Measurements from ENCODE around the gene SLC9A8.
"Not testable (repeated sequence)": the region's sequence is repeated elsewhere in the genome, so short reads cannot be mapped to it uniquely, and the experiment has no call there.

The SLC9A8 gene, protein sequence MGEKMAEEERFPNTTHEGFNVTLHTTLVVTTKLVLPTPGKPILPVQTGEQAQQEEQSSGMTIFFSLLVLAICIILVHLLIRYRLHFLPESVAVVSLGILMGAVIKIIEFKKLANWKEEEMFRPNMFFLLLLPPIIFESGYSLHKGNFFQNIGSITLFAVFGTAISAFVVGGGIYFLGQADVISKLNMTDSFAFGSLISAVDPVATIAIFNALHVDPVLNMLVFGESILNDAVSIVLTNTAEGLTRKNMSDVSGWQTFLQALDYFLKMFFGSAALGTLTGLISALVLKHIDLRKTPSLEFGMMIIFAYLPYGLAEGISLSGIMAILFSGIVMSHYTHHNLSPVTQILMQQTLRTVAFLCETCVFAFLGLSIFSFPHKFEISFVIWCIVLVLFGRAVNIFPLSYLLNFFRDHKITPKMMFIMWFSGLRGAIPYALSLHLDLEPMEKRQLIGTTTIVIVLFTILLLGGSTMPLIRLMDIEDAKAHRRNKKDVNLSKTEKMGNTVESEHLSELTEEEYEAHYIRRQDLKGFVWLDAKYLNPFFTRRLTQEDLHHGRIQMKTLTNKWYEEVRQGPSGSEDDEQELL

DNA sequence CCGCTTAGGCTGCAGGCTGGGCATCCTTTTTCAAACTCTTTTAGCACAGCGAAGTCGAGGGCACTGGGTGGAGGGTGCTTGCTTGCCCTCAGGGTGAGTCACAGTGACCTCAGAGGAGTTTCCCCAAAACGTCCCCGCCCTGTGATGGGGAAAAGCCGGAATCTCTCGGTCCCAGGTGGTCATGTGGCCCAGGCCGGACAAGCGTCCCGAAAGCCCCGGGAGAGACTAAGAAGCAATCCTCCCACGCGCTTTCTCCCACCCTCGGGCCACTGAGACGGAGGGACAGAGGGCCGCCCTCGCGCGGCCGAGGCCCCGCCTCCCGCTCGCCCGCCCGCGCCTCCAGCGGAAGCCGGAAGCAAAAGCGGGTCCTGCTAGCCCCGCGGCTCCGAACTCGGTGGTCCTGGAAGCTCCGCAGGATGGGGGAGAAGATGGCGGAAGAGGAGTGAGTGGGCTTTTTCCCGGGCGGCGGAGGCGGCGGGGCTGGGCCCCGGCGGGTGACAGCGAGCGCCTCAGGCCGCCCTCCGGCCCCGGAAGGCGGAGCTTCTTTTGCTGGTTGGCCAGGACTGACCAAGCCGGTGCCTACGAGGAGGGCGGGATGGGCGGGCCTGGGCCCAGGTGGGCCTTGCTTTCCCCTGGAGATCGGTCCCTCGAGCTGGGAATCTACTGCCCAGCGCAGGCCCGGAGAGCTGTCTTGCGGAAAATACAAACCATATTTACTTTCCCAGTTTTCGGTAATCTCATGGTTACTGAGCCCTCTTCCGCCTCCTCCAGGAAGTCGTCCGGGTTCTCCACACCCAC, at the start of gene SLC9A8:
TSS of gene SLC9A8 (plus strand) at position 322 of the 798 bp plus-strand sequence. CDS start at position 417, 95 bp downstream.
- peak; percentile 74 to 76 for DNase-seq (ENCODE audit: low read depth in 1 of 2, low spot score in 1 of 2)

DNA sequence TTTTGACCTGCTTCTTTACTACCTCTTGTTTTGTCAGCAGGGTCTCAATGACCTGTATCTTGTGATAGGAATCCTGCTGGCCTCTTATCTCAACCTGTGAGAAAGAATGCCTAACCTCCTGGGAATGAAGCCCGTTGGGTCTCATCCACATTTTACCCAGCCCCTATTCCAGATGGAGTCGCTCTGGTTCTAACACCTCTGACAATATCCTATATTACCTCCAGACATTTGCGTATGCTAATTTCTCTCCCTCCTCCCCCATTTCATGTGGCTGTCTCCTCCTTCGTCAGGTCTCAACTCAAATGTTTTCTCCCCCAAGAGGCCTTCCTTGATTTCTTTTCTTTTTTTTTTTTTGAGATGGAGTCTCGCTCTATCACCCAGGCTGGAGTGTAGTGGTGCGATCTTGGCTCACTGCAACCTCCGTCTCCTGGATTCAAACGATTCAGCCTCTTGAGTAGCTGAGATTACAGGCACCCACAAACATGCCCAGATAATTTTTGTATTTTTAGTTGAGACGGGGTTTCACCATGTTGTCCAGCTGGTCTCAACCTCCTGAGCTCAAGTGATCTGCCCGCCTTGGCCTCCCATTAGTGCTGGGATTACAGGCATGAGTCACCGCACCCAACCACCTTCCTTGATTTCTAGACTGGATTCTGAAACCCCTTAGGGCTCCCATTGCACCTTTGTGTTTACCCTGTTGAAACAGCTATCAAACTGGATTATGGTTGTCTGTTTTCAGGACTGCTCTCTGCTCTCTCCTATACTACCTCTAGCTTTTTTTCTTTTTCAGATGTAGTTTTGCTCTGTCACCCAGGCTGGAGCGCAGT, 49.5 kb upstream of the SLC9A8 start:
- DNase-seq (ENCODE audit: low read depth in 1 of 2, low spot score in 1 of 2) = no peak

DNA sequence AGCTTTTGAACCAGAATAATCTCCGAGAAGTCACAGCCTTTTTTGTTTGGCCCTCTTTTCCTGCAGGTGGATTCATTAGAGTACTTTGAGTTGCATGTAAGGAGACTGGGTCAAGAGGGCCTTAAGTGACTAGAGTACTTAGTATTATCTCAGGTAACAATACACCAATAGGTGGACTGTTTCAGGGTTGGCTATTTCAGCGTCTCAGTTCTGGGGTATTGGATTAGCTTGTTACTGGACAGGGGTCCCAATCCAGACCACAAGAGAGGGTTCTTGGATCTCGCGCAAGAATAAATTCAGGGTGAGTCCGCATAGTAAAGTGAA, 47.3 kb upstream of the SLC9A8 start:
- no peak for DNase-seq (ENCODE audit: low read depth in 1 of 2, low spot score in 1 of 2)

DNA sequence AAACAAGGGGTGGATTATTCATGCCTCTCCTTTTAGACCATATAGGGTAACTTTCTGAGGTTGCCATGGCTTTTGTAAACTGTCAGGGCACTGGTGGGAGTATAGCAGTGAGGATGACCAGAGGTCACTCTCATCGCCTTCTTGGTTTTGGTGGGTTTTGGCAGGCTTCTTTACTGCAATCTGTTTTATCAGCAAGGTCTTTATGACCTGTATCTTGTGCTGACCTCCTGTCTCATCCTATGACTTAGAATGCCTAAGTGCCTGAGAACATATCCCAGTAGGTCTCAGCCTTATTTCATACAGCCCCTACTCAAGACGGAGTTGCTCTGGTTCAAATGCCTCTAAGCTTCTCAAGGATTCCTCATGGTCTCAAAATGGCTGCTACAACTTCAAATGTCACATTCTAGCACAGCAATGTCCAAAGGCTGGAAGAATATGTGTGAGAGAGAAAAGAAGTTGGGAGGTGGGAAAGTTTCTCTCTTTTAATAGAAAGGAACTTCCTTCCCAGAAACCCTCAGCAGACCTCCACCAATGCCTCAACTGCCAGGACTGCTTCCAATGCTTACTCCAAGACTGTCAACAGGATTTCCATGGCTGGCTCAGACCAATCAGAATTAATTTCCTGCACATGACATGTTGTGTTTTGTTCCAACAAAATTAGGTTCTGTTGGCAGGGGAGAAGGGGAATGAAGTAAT, 46.6 kb upstream of the SLC9A8 start:
- DNase-seq (ENCODE audit: low read depth in 1 of 2, low spot score in 1 of 2) = no peak

DNA sequence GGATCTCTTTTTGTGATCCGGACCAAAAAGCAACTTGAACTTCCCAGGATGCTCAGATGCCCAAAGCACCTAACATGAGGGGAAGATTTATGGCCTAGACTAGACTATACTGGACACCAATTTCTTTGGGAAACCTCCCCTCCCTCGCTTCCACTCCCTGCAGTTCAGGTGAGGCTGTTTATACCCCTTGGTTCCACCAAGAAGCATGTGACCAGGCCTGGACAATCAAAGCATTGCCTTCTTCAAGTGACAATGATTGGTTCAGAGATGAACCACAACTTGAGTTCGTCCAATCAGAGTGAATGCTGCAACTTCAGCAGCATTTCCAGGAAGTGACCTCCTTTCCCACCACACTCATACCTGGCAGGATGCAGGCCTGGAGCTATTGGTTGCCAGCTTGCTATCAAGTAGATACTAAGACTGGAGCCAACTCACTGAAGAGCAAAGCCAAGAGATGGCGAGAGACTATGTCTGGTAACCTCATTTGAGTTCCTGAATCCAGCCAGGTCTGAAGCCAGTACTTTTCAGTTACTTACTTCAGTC, 45.6 kb upstream of the SLC9A8 start:
- DNase-seq (ENCODE audit: low read depth in 1 of 2, low spot score in 1 of 2) = no peak

DNA sequence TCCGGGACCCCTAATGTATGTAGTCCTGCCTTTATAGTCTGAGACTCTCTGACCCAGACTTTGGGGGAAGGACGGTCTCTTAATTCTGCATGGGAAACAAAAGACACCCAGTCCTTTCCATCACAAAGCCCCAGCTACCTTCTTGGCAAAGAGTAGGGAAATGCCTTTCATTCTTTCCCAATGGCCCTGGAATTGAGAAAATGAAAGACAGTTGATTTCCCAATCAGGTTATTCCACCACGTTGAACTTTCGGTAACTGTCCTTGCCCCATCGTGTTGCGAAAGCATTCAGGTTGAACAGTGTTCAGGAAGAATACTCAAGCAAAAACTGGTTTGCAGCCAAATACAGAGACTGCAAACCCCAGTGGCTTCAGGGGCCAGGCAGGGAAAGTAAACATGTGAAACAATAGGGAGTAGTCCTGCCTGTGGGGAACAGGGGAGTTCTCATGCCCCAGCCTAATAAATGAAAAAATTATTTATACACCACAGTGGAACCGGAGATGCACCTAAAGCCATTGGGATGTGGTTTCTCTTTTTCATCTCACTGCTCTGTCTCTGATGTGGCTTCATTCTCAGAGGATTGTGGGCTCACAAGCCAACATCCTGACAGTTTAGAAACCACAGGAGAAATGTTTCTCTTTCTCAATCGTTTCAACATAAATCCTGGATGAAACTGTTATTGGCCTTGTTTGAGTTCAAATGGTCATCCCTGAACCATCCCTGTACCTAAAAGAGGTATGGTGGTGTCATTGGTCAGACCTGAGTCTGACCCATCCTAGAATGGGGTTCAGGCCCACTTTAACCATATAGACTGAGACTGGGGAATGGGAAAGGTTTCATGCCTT, 44.2 kb upstream of the SLC9A8 start:
- no peak for DNase-seq (ENCODE audit: low read depth in 1 of 2, low spot score in 1 of 2)

DNA sequence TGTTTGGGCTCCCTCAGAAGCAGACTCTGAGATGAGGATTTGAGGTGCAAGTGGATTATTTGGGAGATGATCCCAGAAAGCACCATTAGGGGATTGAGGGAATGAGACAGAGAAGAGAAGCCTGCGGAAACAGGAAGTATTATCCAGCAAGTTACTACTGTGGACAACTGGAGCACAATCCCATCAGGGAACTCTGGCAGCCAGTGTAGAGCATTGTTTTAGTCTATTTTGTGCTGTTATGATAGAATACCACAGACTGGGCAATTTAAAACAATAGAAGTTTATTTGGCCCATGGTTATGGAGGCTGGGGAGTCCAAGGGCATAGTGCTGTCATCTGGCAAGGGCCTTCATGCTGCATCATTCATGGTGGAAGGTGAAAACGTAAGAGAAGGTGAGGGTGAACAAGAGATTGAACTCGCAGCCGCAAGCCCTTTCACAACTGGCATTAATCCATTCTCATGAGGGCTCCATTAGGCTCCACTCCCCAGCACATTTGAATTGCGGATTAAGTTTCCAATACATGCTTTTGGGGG, 43.5 kb upstream of the SLC9A8 start:
- DNase-seq (ENCODE audit: low read depth in 1 of 2, low spot score in 1 of 2) = no peak

DNA sequence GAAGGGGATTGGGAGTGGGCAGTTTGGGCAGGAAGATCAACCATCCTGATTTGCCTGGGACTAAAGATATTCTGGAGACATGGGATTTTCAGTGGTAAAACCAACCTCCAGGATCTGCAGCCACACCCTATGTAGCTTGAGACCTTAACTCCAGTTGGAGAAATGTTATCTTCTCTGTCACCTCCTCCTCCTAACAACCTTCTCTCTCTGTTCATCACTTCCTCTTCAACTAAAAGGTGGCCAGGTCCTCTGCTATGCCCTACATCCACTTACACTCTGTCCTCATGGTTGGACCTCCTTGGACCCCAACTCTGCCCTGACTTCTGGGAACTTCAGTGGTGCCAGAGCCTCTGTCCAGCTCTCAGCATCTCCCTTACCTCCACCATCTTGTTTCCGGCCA, 42.0 kb upstream of the SLC9A8 start:
- DNase-seq (ENCODE audit: low read depth in 1 of 2, low spot score in 1 of 2) = no peak

DNA sequence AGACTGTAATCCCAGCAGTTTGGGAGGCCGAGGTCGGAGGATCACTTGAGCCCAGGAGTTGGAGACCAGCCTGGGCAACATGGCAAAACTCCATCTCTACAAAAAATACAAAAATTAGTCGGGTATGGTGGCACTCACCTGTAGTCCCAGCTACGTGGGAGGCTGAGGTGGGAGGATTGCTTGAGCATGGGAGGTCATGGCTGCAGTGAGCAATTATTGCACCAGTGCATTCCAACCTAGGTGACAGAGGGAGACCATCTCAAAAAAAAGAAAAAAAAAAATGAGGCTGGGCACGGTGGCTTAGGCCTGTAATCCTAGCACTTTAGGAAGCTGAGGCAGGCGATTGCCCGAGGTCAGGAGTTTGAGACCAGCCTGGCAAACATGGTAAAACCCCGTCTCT, 38.4 kb upstream of the SLC9A8 start:
- DNase-seq (ENCODE audit: low read depth in 1 of 2, low spot score in 1 of 2) = not testable (repeated sequence)

DNA sequence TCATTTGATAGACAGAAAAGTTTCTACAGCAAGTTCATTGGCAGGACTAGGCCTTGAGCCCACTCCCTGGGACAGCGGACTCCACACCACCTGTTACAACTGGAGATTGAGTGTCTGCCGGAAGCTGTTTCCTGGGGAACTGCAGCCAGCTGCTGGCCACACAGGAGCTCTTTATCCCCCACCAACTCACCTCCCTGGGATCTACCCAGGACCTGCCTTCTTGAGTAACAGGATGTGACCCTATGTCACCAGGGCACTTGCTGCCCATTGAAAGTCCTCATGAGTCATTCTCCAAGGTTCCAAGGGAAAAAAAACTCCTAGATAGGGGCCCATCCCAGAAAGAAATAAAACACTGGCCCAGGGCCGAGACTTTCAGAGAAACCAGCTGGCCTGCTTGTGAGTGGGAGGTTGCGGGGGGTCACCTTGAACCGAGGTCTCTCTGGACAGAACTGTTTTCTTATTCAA, 37.4 kb upstream of the SLC9A8 start:
- no peak for DNase-seq (ENCODE audit: low read depth in 1 of 2, low spot score in 1 of 2)

DNA sequence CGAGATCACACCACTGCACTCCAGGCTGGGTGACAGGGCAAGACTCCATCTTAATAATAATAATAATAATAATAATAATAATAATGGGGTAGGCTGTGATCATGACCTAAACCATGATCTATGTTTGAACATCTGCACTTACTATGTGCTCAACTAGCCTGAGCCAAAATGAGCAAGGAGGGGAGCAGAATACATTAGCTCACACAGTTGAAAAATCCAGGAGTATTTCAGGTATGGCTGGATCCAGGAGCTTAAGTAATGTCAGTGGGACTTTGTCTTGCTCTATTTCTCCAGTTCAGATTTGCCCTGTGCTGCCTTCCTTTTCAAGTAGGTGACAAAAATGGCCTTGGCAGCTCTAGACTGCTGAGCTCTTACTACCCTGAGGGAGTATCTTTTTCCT, 32.7 kb upstream of the SLC9A8 start:
- DNase-seq (ENCODE audit: low read depth in 1 of 2, low spot score in 1 of 2) = no peak

DNA sequence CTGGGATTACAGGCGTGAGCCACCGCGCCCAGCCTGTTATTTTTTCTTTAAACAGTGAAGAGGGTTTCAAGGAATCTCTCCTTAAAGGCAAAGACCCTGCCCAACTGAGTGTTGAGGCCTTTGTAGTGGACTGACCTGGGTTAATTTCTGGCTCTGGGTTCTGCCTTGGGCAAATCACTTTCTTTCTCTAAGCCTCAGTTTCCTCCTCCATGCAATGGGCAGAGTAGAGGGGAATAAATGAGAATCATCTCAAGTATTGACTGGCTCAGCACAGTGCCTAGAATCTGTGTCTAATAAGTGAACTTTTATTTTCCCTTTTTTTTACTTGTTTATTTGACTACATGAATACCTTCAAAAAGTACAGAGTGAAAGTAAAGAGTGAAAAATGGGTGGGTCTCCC, 31.0 kb upstream of the SLC9A8 start:
- DNase-seq (ENCODE audit: low read depth in 1 of 2, low spot score in 1 of 2) = no peak

DNA sequence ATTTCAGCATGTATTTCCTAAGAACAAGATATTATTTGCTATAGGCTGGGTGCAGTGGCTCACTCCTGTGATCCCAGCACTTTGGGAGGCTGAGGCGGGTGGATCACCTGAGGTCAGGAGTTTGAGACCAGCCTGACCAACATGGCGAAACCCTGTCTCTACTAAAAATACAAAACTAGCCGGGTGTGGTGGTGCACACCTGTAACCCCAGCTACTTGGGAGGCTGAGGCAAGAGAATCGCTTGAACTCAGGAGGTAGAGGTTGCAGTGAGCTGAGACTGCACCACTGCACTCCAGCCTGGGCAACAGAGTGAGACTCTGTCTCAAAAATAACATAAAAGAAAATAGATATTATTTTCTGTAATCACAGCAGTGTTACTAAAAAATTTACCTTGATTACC, 30.2 kb upstream of the SLC9A8 start:
- not testable (repeated sequence) for DNase-seq (ENCODE audit: low read depth in 1 of 2, low spot score in 1 of 2)

DNA sequence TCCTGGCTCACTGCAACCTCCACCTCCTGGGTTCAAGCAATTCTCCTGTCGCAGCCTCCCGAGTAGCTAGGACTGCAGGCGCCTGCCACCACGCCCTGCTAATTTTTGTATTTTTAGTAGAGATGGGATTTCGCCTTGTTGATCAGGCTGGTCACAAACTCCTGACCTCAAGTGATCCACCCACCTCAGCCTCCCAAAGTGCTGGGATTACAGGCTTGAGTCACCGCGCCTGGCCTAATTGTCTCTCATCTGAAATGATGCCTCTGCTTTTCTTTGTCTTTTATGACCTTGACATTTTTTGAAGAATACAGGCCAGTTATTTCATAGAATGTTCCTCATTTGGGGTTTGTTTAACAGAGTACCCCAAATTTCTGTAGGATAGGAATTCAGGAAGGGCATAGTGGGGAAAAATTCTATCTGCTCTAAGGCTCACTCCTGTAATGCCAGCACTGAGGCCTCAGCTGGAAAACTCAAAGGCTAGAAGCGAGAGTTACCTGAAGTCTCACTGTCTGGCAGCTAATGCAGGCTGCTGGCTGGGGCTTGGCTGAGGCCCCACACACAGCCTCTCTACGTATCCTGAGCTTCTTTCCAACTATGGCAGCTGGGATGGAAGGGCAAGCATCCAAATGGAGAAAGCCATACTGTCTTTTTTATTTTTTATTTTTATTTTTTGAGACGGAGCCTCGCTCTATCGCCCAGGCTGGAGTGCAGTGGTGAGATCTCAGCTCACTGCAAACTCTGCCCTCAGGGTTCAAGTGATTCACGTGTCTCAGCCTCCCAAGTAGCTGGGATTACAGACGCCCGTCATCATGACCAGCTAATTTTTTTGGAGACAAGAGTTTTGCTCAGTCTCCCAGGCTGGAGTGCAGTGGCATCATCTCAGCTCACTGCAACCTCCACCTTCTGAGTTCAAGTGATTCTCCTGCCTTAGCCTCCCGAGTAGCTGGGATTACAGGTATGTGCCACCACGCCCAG, 29.3 kb upstream of the SLC9A8 start:
- not testable (repeated sequence) for DNase-seq (ENCODE audit: low read depth in 1 of 2, low spot score in 1 of 2)

DNA sequence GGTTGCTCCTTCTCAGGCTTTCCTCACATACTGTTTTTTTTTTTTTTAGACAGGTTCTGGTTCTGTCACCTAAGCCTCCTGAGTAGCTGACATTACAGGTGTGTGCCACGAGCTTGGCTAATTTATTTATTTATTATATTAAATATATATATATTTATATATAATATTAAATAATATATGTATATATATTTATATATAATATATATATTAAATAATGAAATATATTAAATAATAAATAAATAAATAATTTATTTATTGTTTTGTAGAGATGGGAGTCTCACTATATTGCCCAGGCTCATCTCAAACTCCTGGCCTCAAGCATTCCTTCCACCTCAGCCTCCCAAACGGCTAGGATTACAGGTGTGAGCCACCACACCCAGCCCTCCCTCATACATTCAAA, 28.3 kb upstream of the SLC9A8 start:
- DNase-seq (ENCODE audit: low read depth in 1 of 2, low spot score in 1 of 2) = no peak

DNA sequence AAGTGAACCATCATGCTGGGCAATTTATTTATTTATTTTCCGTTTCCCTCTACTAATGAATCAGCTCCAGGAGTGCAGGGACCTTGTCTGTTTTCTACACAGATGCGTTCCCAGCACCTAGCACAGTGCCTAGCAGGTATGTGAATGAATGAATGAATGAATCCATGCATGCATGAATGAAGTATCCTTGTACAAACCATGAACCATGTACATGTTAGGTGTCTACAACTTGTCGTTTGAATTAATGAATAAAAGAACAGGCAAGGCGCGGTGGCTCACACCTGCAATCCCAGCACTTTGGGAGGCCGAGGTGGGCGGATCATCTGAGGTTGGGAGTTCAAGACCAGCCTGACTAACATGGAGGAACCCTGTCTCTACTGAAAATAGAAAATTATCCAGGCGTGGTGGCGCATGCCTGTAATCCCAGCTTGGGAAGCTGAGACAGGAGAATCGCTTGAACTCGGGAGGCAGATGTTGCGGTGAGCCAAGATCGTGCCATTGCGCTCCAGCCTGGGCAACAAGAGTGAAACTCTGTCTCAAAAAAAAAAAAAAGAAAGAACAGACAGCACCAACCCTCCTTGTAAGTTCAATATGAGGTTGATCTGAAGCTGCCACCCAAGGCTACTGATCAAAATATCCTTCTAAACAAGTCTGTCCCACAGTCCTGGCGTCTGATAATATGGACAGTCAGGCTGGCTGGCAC, 27.3 kb upstream of the SLC9A8 start:
- no peak for DNase-seq (ENCODE audit: low read depth in 1 of 2, low spot score in 1 of 2)

DNA sequence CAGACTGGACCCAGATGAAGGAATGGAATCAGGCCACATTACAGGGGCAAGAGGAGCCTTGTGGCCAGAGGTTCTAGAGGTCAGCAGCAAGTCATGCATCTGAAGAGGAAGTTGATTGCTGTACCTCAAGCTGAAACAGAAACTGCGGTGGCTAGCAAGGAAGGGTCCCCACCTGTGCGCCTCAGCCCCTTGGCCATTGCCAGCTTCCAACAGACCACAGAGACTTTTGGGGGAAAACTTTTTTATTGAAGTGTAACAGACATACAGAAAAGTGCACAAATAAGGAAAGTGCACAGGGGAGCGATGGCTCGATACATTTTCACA, 26.8 kb upstream of the SLC9A8 start:
- DNase-seq (ENCODE audit: low read depth in 1 of 2, low spot score in 1 of 2) = no peak

DNA sequence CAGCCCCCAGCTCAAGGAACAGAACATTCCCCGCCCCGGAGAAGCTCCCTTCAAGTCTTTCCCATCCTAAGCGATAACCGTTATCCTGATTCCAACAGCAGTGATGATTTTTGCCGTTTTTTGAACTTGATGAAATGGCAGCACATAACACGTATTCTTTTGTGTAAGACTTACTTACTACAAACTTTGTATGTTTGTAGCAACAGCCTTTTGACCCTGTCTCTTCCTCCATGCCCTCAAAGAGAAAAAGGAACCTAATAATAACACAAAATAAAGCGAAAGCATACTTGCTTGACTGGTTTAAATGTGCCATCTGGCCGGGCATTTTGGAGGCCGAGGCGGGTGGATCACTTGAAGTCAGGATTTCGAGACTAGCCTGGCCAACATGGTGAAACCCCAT, 26.4 kb upstream of the SLC9A8 start:
- no peak for DNase-seq (ENCODE audit: low read depth in 1 of 2, low spot score in 1 of 2)

All from activated CD4-positive, alpha-beta T cell treated with anti-CD3 and anti-CD28 coated beads, Interleukin-2, amount 50 U/mL, for 24 hours (primary cell).